Measurements from ENCODE around the gene ZNF710. TPM values are rescaled to one million over a fixed set of nuclear protein-coding genes. Genes with fewer than 3 reads are reported as not detected.
A peak's percentile ranks its signal among the peaks of the same experiment; 100 is the strongest.
"Not testable (repeated sequence)": the region's sequence is repeated elsewhere in the genome, so short reads cannot be mapped to it uniquely, and the experiment has no call there.

ZNF710 gene
- total and polyA plus RNA-seq, 2 of the 13 experiments (the other 11 are each of a cell fraction or from before 2014, with no cell fraction given), result 4.7 to 20.6 TPM

- H3K4me3 ChIP-seq (replicated peaks in 1 of 3; ENCODE audit: insufficient read depth in 1 of 3, low read depth in 2 of 3, low read length in 3 of 3); DNase-seq (ENCODE audit: low spot score); H3K9me3 ChIP-seq (ENCODE audit: low read length); H3K4me2 ChIP-seq (ENCODE audit: low read depth, low read length); FAIRE-seq; CTCF ChIA-PET (ENCODE audit: low intra/inter-chr PET ratio, low total read pairs); ATAC-seq; H3K79me2 ChIP-seq (ENCODE audit: insufficient read depth, low read length); H3K27ac ChIP-seq (ENCODE audit: extremely low read length, insufficient read depth, low read length); H3K9ac ChIP-seq (ENCODE audit: insufficient read depth, low read depth, low read length); POLR2A ChIA-PET; BruUV-seq (replicated peaks); intact Hi-C loops (cut with micrococcal nuclease; ENCODE audit: unreplicated experiment); H3K27me3 ChIP-seq (ENCODE audit: control insufficient read depth in 1 of 2, insufficient read depth in 2 of 2, low read length in 2 of 2); in situ Hi-C loops (cut with HindIII; ENCODE audit: extremely low pct_ligation_motif_present, low pct_unique_long_range_greater_than_20kb); H2AFZ ChIP-seq (ENCODE audit: low read length); H4K20me1 ChIP-seq (ENCODE audit: insufficient read depth, low read length); H3K36me3 ChIP-seq (replicated peaks in 1 of 2; ENCODE audit: control insufficient read depth in 1 of 2, insufficient read depth in 2 of 2, low read length in 2 of 2): not testable (repeated sequence)
- 40% methylated on average over 3 of the region's 3 CpGs for WGBS (ENCODE audit: low lambda C conversion rate)
- H3K4me1 ChIP-seq (ENCODE audit: insufficient read depth, low read length), result peaks cover 30% of the 10 kb centered on the region
- TF ChIP-seq ZNF362 (CRISPR knock-in tag; IDR thresholded peaks at IDR 0.05; ENCODE audit: borderline replicate concordance) (peak; percentile 31; the same call in 1 of the 2 replicates), ZNF460 (CRISPR knock-in tag; IDR thresholded peaks at IDR 0.05; ENCODE audit: borderline replicate concordance) (peak; percentile 60; the same call in 1 of the 2 replicates)
Observed at GRCh38 chr15:90109163-90109751, 108.1 kb downstream of the ZNF710 start.

GRCh38 chr15:90113166-90113565, 112.0 kb downstream of the ZNF710 start:
- H3K9me3 ChIP-seq (ENCODE audit: low read length), result peaks cover 16% of the 10 kb centered on the region
- 24% methylated on average over 7 of the region's 7 CpGs for WGBS (ENCODE audit: low lambda C conversion rate)
- 0 out of 2 replicates have a peak, but pooled peaks cover 7% of the 10 kb centered on the region for H3K4me1 ChIP-seq (ENCODE audit: insufficient read depth, low read length)
- no peaks in the 10 kb centered on the region for H3K27me3 ChIP-seq (ENCODE audit: control insufficient read depth in 1 of 2, insufficient read depth in 2 of 2, low read length in 2 of 2)
- H2AFZ ChIP-seq (ENCODE audit: low read length), result no peak overlapping the region
- H3K27ac ChIP-seq (ENCODE audit: extremely low read length, insufficient read depth, low read length), result no peak overlapping the region
- H3K79me2 ChIP-seq (ENCODE audit: insufficient read depth, low read length), result no peaks in the 10 kb centered on the region
- ChIA-PET POLR2A (no interaction called here), CTCF (ENCODE audit: low intra/inter-chr PET ratio, low total read pairs) (no interaction called here)
- in situ Hi-C loops (cut with HindIII; ENCODE audit: extremely low pct_ligation_motif_present, low pct_unique_long_range_greater_than_20kb) (no loop called here), intact Hi-C loops (cut with micrococcal nuclease; ENCODE audit: unreplicated experiment) (no loop called here)
- BruUV-seq (replicated peaks), result no TSS peak
- H3K9ac ChIP-seq (ENCODE audit: insufficient read depth, low read depth, low read length), result no peak overlapping the region
- ATAC-seq, result no peak
- no peak overlapping the region for H3K4me2 ChIP-seq (ENCODE audit: low read depth, low read length)
- FAIRE-seq, result no peak
- no peaks in the 10 kb centered on the region for H3K36me3 ChIP-seq (replicated peaks in 1 of 2; ENCODE audit: control insufficient read depth in 1 of 2, insufficient read depth in 2 of 2, low read length in 2 of 2)
- H4K20me1 ChIP-seq (ENCODE audit: insufficient read depth, low read length), result no peaks in the 10 kb centered on the region
- no peak for DNase-seq (ENCODE audit: low spot score)
- H3K4me3 ChIP-seq (replicated peaks in 1 of 3; ENCODE audit: insufficient read depth in 1 of 3, low read depth in 2 of 3, low read length in 3 of 3), result no peak overlapping the region
- TF ChIP-seq ZNF230 (CRISPR knock-in tag; IDR thresholded peaks at IDR 0.05), result no peak
- no peak for TF ChIP-seq ZNF660 (CRISPR knock-in tag; IDR thresholded peaks at IDR 0.05; ENCODE audit: borderline replicate concordance, low read depth)
- no peak for TF ChIP-seq ZNF576 (CRISPR knock-in tag; IDR thresholded peaks at IDR 0.05)
- TF ChIP-seq ZFP82 (CRISPR knock-in tag; IDR thresholded peaks at IDR 0.05; ENCODE audit: borderline replicate concordance), result no peak
- TF ChIP-seq ZNF441 (CRISPR knock-in tag; IDR thresholded peaks at IDR 0.05; ENCODE audit: borderline replicate concordance), result no peak
- TF ChIP-seq SMARCC2 (IDR thresholded peaks at IDR 0.05), result no peak
- TF ChIP-seq STAG1 (CRISPR knock-in tag; IDR thresholded peaks at IDR 0.05), result no peak
- TF ChIP-seq GPBP1L1 (CRISPR knock-in tag; IDR thresholded peaks at IDR 0.05), result no peak
- TF ChIP-seq ZNF720 (CRISPR knock-in tag; IDR thresholded peaks at IDR 0.05), result no peak
- TF ChIP-seq DZIP1 (CRISPR knock-in tag; IDR thresholded peaks at IDR 0.05), result no peak

All from HepG2 (cell line).